Measurements from ENCODE around the gene FAR2. TPM values are rescaled to one million over a fixed set of nuclear protein-coding genes. Genes with fewer than 3 reads are reported as not detected.

FAR2 gene
- total RNA-seq, 1 donor from 2014 or later: 19.5 TPM

- H3K4me1 Mint-ChIP-seq: peaks cover 14% of the 10 kb centered on the region
- TF ChIP-seq EZH2phosphoT487 (IDR thresholded peaks at IDR 0.05) (no peak), EZH2 (IDR thresholded peaks at IDR 0.05) (no peak)
- TF ChIP-seq, protein P1, sequence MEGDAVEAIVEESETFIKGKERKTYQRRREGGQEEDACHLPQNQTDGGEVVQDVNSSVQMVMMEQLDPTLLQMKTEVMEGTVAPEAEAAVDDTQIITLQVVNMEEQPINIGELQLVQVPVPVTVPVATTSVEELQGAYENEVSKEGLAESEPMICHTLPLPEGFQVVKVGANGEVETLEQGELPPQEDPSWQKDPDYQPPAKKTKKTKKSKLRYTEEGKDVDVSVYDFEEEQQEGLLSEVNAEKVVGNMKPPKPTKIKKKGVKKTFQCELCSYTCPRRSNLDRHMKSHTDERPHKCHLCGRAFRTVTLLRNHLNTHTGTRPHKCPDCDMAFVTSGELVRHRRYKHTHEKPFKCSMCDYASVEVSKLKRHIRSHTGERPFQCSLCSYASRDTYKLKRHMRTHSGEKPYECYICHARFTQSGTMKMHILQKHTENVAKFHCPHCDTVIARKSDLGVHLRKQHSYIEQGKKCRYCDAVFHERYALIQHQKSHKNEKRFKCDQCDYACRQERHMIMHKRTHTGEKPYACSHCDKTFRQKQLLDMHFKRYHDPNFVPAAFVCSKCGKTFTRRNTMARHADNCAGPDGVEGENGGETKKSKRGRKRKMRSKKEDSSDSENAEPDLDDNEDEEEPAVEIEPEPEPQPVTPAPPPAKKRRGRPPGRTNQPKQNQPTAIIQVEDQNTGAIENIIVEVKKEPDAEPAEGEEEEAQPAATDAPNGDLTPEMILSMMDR (IDR thresholded peaks at IDR 0.05): no peak
Observed at GRCh38 chr12:29273178-29273843, 124.2 kb downstream of the FAR2 start.

DNA sequence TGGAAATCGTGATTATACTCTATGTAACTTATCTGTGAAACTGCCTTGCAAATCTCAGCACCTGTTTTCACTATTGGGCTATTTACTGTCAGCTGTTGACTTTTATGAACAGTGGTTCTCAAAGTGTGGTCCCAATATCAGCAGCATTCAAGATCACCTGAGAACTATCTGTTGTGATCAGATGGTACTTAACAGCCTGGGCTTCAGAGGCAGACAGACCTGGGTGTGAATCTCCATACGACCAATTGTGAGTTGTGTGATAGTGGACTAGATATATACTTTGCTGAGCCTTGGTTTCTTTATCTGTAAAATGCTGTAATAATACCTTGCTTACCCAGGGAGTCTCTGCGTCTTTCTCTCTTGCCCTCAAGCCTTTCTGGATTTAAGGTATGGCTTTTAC lies 126.8 kb downstream of the FAR2 start:
- no peak overlapping the region for H3K4me2 ChIP-seq
- no peak overlapping the region for H3K9ac ChIP-seq
- no peaks in the 10 kb centered on the region for H3K79me2 ChIP-seq (ENCODE audit: low read depth)
- H3K36me3 ChIP-seq: no peaks in the 10 kb centered on the region
- Mint-ChIP-seq H3K9me3 (no peaks in the 10 kb centered on the region), H3K27me3 (ENCODE audit: insufficient read depth, low read depth) (no peaks in the 10 kb centered on the region), H3K4me3 (no peak overlapping the region), H3K36me3 (no peaks in the 10 kb centered on the region), H3K4me1 (no peaks in the 10 kb centered on the region), H3K27ac (no peak overlapping the region)
- H3K4me3 ChIP-seq: no peak overlapping the region
- no peaks in the 10 kb centered on the region for H3F3A ChIP-seq (ENCODE audit: low read depth)
- no peak for TF ChIP-seq EZH2 (IDR thresholded peaks at IDR 0.05)
- no peak for TF ChIP-seq EZH2phosphoT487 (IDR thresholded peaks at IDR 0.05)
- TF ChIP-seq, protein P1 (IDR thresholded peaks at IDR 0.05): no peak
- H3K4me1 ChIP-seq: peaks cover 8% of the 10 kb centered on the region
- H3K27ac ChIP-seq: no peak overlapping the region
- no peaks in the 10 kb centered on the region for H3K9me3 ChIP-seq (ENCODE audit: low read depth)
- H3K27me3 ChIP-seq: no peaks in the 10 kb centered on the region
- H4K20me1 ChIP-seq (ENCODE audit: low read depth): no peaks in the 10 kb centered on the region
- H2AFZ ChIP-seq (replicated peaks): no peak overlapping the region
- DNase-seq (ENCODE audit: low spot score): no peak

More at GRCh38 chr12:29273178-29273843, 124.2 kb downstream of the FAR2 start:
- DNase-seq (ENCODE audit: low spot score): peak; percentile 15
- peaks cover 8% of the 10 kb centered on the region for H3K4me1 ChIP-seq
- H3K27ac Mint-ChIP-seq: no peak overlapping the region
- H3K79me2 ChIP-seq (ENCODE audit: low read depth): no peaks in the 10 kb centered on the region
- H3K27ac ChIP-seq: no peak overlapping the region
- no peaks in the 10 kb centered on the region for H3F3A ChIP-seq (ENCODE audit: low read depth)
- no peaks in the 10 kb centered on the region for H4K20me1 ChIP-seq (ENCODE audit: low read depth)
- H3K9ac ChIP-seq: no peak overlapping the region
- H3K4me3 ChIP-seq: no peak overlapping the region
- H3K4me2 ChIP-seq: no peak overlapping the region
- no peak overlapping the region for H2AFZ ChIP-seq (replicated peaks)
- H3K36me3 Mint-ChIP-seq: no peaks in the 10 kb centered on the region
- no peaks in the 10 kb centered on the region for H3K27me3 ChIP-seq
- H3K4me3 Mint-ChIP-seq: no peak overlapping the region
- H3K36me3 ChIP-seq: no peaks in the 10 kb centered on the region
- H3K27me3 Mint-ChIP-seq (ENCODE audit: insufficient read depth, low read depth): no peaks in the 10 kb centered on the region
- H3K9me3 ChIP-seq (ENCODE audit: low read depth): no peaks in the 10 kb centered on the region
- H3K9me3 Mint-ChIP-seq: no peaks in the 10 kb centered on the region

DNA sequence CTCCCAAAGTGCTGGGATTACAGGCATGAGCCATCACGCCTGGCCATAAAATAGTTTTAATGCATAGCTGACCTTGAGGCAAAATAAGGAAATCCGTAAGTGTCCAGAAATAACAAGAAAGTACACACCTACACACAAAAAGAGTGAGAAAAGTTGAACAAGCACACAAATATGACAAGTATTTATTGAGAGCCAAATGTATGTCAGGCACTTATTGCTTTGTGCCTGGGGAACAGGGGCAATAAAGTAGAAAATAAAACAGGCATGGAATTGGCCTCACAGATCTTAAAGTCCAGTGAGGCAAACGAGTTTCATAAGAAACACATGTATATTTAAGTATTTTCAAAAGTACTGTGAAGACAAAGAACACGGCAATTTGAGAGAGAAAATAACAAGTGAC lies 128.2 kb downstream of the FAR2 start:
- Mint-ChIP-seq H3K4me1 (no peaks in the 10 kb centered on the region), H3K4me3 (no peak overlapping the region), H3K27ac (no peak overlapping the region), H3K36me3 (no peaks in the 10 kb centered on the region), H3K9me3 (no peaks in the 10 kb centered on the region), H3K27me3 (ENCODE audit: insufficient read depth, low read depth) (no peaks in the 10 kb centered on the region)
- Histone ChIP-seq H3K79me2 (ENCODE audit: low read depth) (no peaks in the 10 kb centered on the region), H3K36me3 (no peaks in the 10 kb centered on the region), H3K4me1 (peaks cover 8% of the 10 kb centered on the region), H3K27ac (no peak overlapping the region), H2AFZ (replicated peaks) (no peak overlapping the region), H3K9me3 (ENCODE audit: low read depth) (no peaks in the 10 kb centered on the region), H4K20me1 (ENCODE audit: low read depth) (no peaks in the 10 kb centered on the region), H3F3A (ENCODE audit: low read depth) (no peaks in the 10 kb centered on the region), H3K4me3 (no peak overlapping the region), H3K27me3 (no peaks in the 10 kb centered on the region), H3K4me2 (no peak overlapping the region), H3K9ac (no peak overlapping the region)
- TF ChIP-seq, protein P1 (IDR thresholded peaks at IDR 0.05): no peak
- no peak for TF ChIP-seq EZH2 (IDR thresholded peaks at IDR 0.05)
- no peak for TF ChIP-seq EZH2phosphoT487 (IDR thresholded peaks at IDR 0.05)
- DNase-seq (ENCODE audit: low spot score): no peak

Measured in neural progenitor cell (in vitro differentiated cells).